Measurements from ENCODE around the gene HIF1AN.

HIF1AN gene

DNA sequence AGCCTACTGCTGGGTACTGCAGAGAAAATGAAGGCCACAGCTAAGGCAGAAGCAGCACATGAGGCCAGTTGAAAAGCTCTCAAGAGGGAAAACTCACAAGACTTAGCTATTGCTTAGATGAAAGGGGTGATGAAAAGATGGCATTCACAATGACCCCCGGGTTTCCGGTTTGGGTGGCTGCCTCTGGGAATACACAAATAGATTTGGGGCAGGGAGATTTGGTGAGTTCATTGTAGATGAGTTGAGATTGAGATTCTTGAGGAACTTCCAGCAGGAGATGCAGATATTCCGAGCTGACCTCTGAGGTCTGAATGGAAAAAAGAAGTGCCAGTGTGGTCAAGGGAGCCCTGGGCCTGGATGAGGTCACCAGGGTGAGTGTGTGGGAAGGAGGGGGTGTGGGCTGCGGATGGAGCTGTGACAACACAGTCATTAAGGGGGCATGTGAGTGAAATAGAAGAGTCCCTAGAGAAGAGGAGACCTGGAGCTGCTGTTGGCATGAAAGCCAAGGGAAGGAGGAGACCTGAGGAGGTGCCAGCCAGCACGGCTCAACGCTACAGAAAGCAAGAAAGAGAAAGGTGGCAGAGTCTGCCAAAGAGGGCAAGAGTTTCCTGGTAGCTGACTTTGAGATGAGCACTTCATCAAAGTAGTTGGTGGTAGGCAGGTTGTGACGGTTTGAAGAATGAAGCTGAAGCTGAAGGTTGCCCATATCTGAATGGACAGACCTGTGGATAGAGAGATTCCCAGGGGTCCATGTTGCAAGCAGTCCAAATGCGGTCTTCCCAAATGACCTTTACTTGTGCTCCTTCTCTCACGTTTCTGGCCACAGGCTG is 43.7 kb downstream of the HIF1AN start:
- TF ChIP-seq, protein P1, sequence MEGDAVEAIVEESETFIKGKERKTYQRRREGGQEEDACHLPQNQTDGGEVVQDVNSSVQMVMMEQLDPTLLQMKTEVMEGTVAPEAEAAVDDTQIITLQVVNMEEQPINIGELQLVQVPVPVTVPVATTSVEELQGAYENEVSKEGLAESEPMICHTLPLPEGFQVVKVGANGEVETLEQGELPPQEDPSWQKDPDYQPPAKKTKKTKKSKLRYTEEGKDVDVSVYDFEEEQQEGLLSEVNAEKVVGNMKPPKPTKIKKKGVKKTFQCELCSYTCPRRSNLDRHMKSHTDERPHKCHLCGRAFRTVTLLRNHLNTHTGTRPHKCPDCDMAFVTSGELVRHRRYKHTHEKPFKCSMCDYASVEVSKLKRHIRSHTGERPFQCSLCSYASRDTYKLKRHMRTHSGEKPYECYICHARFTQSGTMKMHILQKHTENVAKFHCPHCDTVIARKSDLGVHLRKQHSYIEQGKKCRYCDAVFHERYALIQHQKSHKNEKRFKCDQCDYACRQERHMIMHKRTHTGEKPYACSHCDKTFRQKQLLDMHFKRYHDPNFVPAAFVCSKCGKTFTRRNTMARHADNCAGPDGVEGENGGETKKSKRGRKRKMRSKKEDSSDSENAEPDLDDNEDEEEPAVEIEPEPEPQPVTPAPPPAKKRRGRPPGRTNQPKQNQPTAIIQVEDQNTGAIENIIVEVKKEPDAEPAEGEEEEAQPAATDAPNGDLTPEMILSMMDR (IDR thresholded peaks at IDR 0.05; ENCODE audit: low read length, missing control alignments): no peak
- no peak for DNase-seq (ENCODE audit: low read depth)
- no peak overlapping the region for H3K4me3 ChIP-seq (replicated peaks; ENCODE audit: low read depth, low read length)

DNA sequence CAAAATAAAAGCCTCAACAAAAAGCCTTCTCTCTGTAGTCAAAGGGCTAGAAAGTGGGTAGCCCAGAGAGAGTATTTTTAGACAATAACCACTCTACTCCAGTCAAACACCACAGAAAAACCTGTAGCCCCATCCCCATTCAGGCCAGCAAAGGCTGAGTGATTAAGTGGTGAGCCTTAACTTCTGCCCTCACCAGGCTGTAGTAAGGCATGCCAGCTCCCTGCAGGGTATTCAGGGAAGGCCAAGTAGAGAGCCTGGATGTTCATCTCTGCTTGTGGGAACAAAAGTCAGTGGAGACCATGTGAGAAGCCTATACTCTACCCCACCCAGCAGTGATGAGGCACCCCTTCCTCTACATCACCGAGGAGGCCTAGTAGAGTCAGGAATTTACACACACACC is 51.2 kb downstream of the HIF1AN start:
- DNase-seq (ENCODE audit: low read depth): no peak
- no peak overlapping the region for H3K4me3 ChIP-seq (replicated peaks; ENCODE audit: low read depth, low read length)
- TF ChIP-seq, protein P1 (IDR thresholded peaks at IDR 0.05; ENCODE audit: low read length, missing control alignments): no peak

DNA sequence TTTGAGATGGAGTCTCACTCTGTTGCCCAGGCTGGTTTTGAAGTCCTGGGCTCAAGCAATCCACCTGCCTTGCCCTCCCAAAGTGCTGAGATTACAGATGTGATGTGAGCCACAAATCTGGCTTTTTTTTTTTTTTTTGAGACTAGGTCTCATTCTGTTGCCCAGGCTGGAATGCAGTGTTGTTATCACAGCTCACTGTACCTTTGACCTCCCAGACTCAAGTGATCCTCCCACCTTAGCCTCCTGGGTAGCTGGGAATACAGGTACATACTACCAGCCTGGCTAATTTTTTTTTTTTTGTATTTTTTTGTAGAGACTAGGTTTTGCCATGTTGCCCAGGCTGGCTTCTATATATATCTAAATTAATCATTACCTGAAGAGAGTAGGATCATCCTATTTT is 62.4 kb downstream of the HIF1AN start:
- H3K4me3 ChIP-seq (replicated peaks; ENCODE audit: low read depth, low read length): no peak overlapping the region
- no peak for DNase-seq (ENCODE audit: low read depth)
- TF ChIP-seq, protein P1 (IDR thresholded peaks at IDR 0.05; ENCODE audit: low read length, missing control alignments): no peak

DNA sequence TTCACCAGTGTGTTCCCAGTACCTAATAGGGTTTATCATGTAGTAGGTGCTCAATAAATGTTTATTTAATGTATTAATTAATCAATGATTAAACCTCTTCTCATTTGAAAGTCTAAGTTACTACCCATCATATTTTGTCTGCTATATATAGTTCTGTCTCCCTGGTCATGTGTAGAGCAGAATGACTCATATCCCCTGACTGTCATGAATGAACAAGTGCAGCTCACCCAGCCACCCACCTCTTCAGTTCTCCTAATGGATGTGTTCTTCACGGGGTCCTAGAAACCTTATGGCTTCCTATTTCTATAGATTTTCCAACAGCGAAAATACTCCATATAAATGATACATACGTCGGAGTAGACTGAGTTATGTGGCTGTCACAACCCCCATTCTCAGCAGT is 64.5 kb downstream of the HIF1AN start:
- TF ChIP-seq, protein P1 (IDR thresholded peaks at IDR 0.05; ENCODE audit: low read length, missing control alignments): no peak
- DNase-seq (ENCODE audit: low read depth): no peak
- no peak overlapping the region for H3K4me3 ChIP-seq (replicated peaks; ENCODE audit: low read depth, low read length)

- TF ChIP-seq, protein P1 (IDR thresholded peaks at IDR 0.05; ENCODE audit: low read length, missing control alignments): no peak
- DNase-seq (ENCODE audit: low read depth): no peak
- no peak overlapping the region for H3K4me3 ChIP-seq (replicated peaks; ENCODE audit: low read depth, low read length)
Measured at GRCh38 chr10:100607439-100607838, 71.7 kb downstream of the HIF1AN start.
